K562 (cell line): ENCODE results near the gene APOM. TPM values are rescaled to one million over a fixed set of nuclear protein-coding genes. Genes with fewer than 3 reads are reported as not detected.

Experiments
- CEBPG ChIP-seq, 3 experiments: fragments of 200-800 bp in 1 of 3; sonication (Bioruptor generic) in 1 of 3; sonication (generic) in 1 of 3; formaldehyde crosslinking in 1 of 3; IDR thresholded peaks in 2 of 3; conservative IDR thresholded peaks in 1 of 3; 2 replicates each; pipeline versions ENCODE4 v1.6.1 to v1.8.0; 2016 to 2022; ENCODE audit warnings: missing compliant biosample characterization in 2 of 3, missing genetic modification characterization in 2 of 3, mild to moderate bottlenecking in 1 of 3, missing genetic modification reagents in 1 of 3
- EWSR1 ChIP-seq: fragments of 450-650 bp; IDR thresholded peaks from 2 replicates; pipeline ENCODE4 v1.6.1; 2018; ENCODE audit warnings: borderline replicate concordance, mild to moderate bottlenecking, low read depth, moderate library complexity; ENCODE audit not compliant: partially characterized antibody
- GABPB1 ChIP-seq: sonication (generic); formaldehyde crosslinking; IDR thresholded peaks from 2 replicates; pipeline ENCODE4 v1.8.0; 2022; ENCODE audit warnings: mild to moderate bottlenecking, missing genetic modification reagents
- HSF4 ChIP-seq: fragments of 250-450 bp; sonication (Bioruptor Pico); IDR thresholded peaks from 2 replicates; pipeline ENCODE4 v2.1.2; 2022; ENCODE audit warnings: mild to moderate bottlenecking, moderate library complexity, borderline replicate concordance
- NR2F6 ChIP-seq: fragments of 450-650 bp; formaldehyde crosslinking; IDR thresholded peaks from 2 replicates; pipeline ENCODE4 v1.4.0; 2020; ENCODE audit warnings: mild to moderate bottlenecking
- POLR2A ChIP-seq: fragments of 450-650 bp; conservative IDR thresholded peaks from 2 replicates; pipeline ENCODE4 v1.6.1; 2016
- RBM14 ChIP-seq: fragments of 200-400 bp; formaldehyde crosslinking; IDR thresholded peaks from 2 replicates; pipeline ENCODE4 v1.6.1; 2018; ENCODE audit warnings: low read depth, mild to moderate bottlenecking, low read length, moderate library complexity, borderline replicate concordance; ENCODE audit not compliant: insufficient read depth
- STAG1 ChIP-seq: sonication (generic); formaldehyde crosslinking; IDR thresholded peaks from 2 replicates; pipeline ENCODE4 v1.5.0; 2020; ENCODE audit warnings: missing genetic modification reagents, borderline replicate concordance
- TRIM24 ChIP-seq, 2 experiments: fragments of 450-650 bp; IDR thresholded peaks; 2 replicates each; pipeline ENCODE4 v1.6.1; 2016
- U2AF1 ChIP-seq: fragments of 200-400 bp; formaldehyde crosslinking; optimal IDR thresholded peaks from 2 replicates; pipeline ENCODE3; 2017; ENCODE audit warnings: mild to moderate bottlenecking, low read depth, low read length, moderate library complexity
- XRCC5 ChIP-seq: fragments of 200-400 bp; formaldehyde crosslinking; IDR thresholded peaks from 2 replicates; pipeline ENCODE4 v1.6.1; 2017; ENCODE audit warnings: low read depth, mild to moderate bottlenecking, low read length
- ZC3H4 ChIP-seq: sonication (generic); formaldehyde crosslinking; IDR thresholded peaks from 2 replicates; pipeline ENCODE4 v1.9.0; 2021; ENCODE audit warnings: missing genetic modification reagents, borderline replicate concordance
- ZNF239 ChIP-seq: fragments of 250-450 bp; sonication (Bioruptor Pico); IDR thresholded peaks from 2 replicates; pipeline ENCODE4 v1.4.0; 2020; ENCODE audit warnings: mild to moderate bottlenecking
- ZNF324 ChIP-seq: fragments of 250-450 bp; sonication (Bioruptor Pico); IDR thresholded peaks from 2 replicates; pipeline ENCODE4 v1.4.0; 2020; ENCODE audit warnings: mild to moderate bottlenecking
- ZNF384 ChIP-seq: IDR thresholded peaks from 2 replicates; pipeline ENCODE4 v1.6.1; 2012; ENCODE audit warnings: low read depth, low read length, improper control_type of control experiment
- polyA plus RNA-seq, 8 experiments: library from polyadenylated mRNA; depleted of rRNA in 4 of 8; stranded (reverse) in 5 of 8; unstranded in 3 of 8; fragments of >200 nt; fragmentation: Nextera tagmentation in 2 of 8; fragmentation: Illumina TruSeq in 1 of 8; extraction: Ambion mirVana in 2 of 8; extraction: Trizol in 1 of 8; gene quantifications; 2 replicates each; pipeline versions ENCODE4 v1.2.1 to v1.2.3, GENCODE V29; 2011 to 2014; ENCODE audit warnings: inconsistent platforms in 1 of 8, missing spikeins in 1 of 8
- total RNA-seq, 7 experiments: library from RNA; depleted of rRNA in 6 of 7; stranded (reverse); fragments of >200 nt in 6 of 7; fragmentation: Illumina TruSeq in 2 of 7; extraction: Trizol in 2 of 7; gene quantifications; 2 replicates each; pipeline versions ENCODE4 v1.2.1 to v1.2.3, GENCODE V29; 2011 to 2021; ENCODE audit warnings: low replicate concordance in 1 of 7
- TF ChIP-seq, protein P1 (sequence below), 2 experiments: fragments of 450-650 bp in 1 of 2; sonication (generic) in 1 of 2; formaldehyde crosslinking in 1 of 2; IDR thresholded peaks in 1 of 2; conservative IDR thresholded peaks in 1 of 2; 2 replicates each; pipeline versions ENCODE4 v1.6.1 to v1.8.1; 2016 to 2023; ENCODE audit warnings: mild to moderate bottlenecking in 2 of 2, moderate library complexity in 2 of 2, inconsistent platforms in 1 of 2, missing genetic modification reagents in 1 of 2

APOM gene
- total and polyA plus RNA-seq, 9 of the 15 experiments (the other 6 are each of a cell fraction or from before 2014, with no cell fraction given): 5.7 to 24.3 (median 10.4) TPM

DNA sequence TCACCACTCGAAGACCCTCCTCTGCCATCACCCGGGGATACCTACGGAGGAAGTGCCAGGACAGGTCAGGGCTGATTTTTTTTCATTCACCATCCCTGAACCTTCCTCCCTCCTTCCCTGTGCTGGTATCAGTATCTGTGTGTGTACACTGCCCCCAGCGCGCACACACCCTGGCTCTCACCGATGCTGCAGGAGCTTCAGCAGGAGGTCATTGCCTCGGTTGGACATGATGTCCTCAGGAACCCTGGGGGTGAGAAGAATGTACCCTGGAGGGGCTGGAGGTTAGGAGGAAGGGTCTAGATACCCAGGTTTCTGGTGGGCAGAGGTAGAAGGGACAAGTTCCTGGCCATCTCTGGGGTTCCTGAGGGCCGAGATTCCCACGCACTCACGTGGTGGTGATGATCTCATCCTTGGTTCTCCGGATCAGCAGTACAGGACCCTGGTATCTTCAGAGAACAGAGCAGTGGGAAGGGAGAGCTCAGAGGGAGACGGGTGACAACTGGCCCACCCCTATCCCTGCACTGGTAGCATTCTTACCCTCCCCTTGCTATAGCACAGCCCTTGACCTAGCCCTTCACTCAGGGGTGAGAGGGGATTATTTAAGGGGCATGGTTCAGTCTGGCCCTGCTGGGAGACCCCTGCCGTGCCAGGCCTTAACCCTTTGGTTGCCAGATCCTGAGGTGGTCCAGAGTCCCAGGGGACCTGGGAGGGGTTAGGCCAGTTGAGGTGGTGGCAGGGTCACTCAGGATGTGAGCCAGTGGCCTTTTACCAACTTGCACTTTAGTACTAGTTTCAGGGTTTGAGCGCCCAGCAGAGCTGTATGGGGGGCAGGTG is 32.4 kb downstream of the APOM start (continued):
- TF ChIP-seq ZC3H4 (CRISPR knock-in tag) (peak; percentile 28; the same call in 1 of the 2 replicates), HSF4 (CRISPR knock-in tag) (no peak), U2AF1 (no peak), NR2F6 (CRISPR knock-in tag) (no peak), RBM14 (no peak), CEBPG (CRISPR knock-in tag; IDR thresholded peaks at IDR 0.05) (peak; percentile 24; the same call in 1 of the 2 replicates), CEBPG (tag; conservative IDR thresholded peaks at IDR 0.05 in 1 of 2, IDR thresholded peaks at IDR 0.05 in 1 of 2) (no peak), EWSR1 (no peak), POLR2A (0 out of 2 replicates have a peak, but pooled peaks have one; percentile 12), GABPB1 (CRISPR knock-in tag) (0 out of 2 replicates have a peak, but pooled peaks have one; percentile 9), ZNF324 (CRISPR knock-in tag) (no peak), ZNF239 (CRISPR knock-in tag) (no peak), TRIM24 (IDR thresholded peaks at IDR 0.05) (no peak), XRCC5 (0 out of 2 replicates have a peak, but pooled peaks have one; percentile 22), ZNF384 (no peak), STAG1 (CRISPR knock-in tag) (0 out of 2 replicates have a peak, but pooled peaks have one; percentile 6)
- TF ChIP-seq, protein P1, sequence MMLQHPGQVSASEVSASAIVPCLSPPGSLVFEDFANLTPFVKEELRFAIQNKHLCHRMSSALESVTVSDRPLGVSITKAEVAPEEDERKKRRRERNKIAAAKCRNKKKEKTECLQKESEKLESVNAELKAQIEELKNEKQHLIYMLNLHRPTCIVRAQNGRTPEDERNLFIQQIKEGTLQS (IDR thresholded peaks at IDR 0.05): peak; percentile 73
- TF ChIP-seq, protein P1 (CRISPR knock-in tag; conservative IDR thresholded peaks at IDR 0.05): no peak
